A673 (cell line): Measurements from ENCODE around the gene FAM13A. TPM values are rescaled to one million over a fixed set of nuclear protein-coding genes. Genes with fewer than 3 reads are reported as not detected.

ENCODE experiments used
- BruUV-seq: library from RNA; stranded (reverse); fragments of 400-500 nt; replicated peaks from 2 replicates; lab custom pipeline; 2021; lab: Mats Ljungman, UMichigan
- CTCF ChIA-PET: fragments of 300-600 bp; sonication (Branson Sonifier 250); formaldehyde crosslinking; loops from one replicate; lab custom pipeline; 2022; ENCODE audit warnings: antibody characterized with exemption; lab: Charles Lee
- POLR2A ChIA-PET: fragments of 300-600 bp; sonication (Branson Sonifier 250); formaldehyde crosslinking; loops from one replicate; lab custom pipeline; 2022; ENCODE audit warnings: antibody characterized with exemption; ENCODE audit not compliant: low non-redundant PET; lab: Charles Lee
- DNase-seq: peaks from one replicate; pipeline ENCODE4 v3.0.0-alpha.2; 2015; ENCODE audit warnings: low spot score
- H3K27ac ChIP-seq: fragments of 200-600 bp; sonication (generic); 2 replicates; pipeline ENCODE4 v1.5.1; 2016; ENCODE audit warnings: mixed run types, low read depth, mild to moderate bottlenecking, mixed read lengths, antibody characterized with exemption, low read length; ENCODE audit not compliant: poor library complexity, severe bottlenecking
- H3K27me3 ChIP-seq: fragments of 200-600 bp; sonication (generic); replicated peaks from 2 replicates; pipeline ENCODE4 v1.6.1; 2017; ENCODE audit warnings: mixed run types, low read depth, mild to moderate bottlenecking, mixed read lengths, antibody characterized with exemption, low read length; ENCODE audit not compliant: insufficient read depth, poor library complexity
- H3K36me3 ChIP-seq: fragments of 200-600 bp; sonication (generic); 2 replicates; pipeline ENCODE4 v1.6.1; 2016; ENCODE audit warnings: mixed run types, mild to moderate bottlenecking, mixed read lengths, antibody characterized with exemption, low read length; ENCODE audit not compliant: insufficient read depth, poor library complexity, severe bottlenecking
- H3K4me1 ChIP-seq: fragments of 200-600 bp; sonication (generic); 2 replicates; pipeline ENCODE4 v1.6.1; 2017; ENCODE audit warnings: mixed run types, mild to moderate bottlenecking, mixed read lengths, antibody characterized with exemption, low read length; ENCODE audit not compliant: insufficient read depth, poor library complexity, severe bottlenecking
- H3K4me3 ChIP-seq: fragments of 200-600 bp; sonication (generic); 2 replicates; pipeline ENCODE4 v1.5.1; 2016; ENCODE audit warnings: low read depth, mixed run types, mild to moderate bottlenecking, mixed read lengths, low read length; ENCODE audit not compliant: poor library complexity, severe bottlenecking
- H3K9me3 ChIP-seq: fragments of 200-600 bp; sonication (generic); 2 replicates; pipeline ENCODE4 v1.6.1; 2016; ENCODE audit warnings: mixed run types, low read depth, mild to moderate bottlenecking, mixed read lengths, antibody characterized with exemption, low read length; ENCODE audit not compliant: poor library complexity, severe bottlenecking
- CTCF ChIP-seq: fragments of 300-800, 200-600 bp; sonication (generic); conservative IDR thresholded peaks from 2 replicates; pipeline ENCODE4 v1.5.1; 2017; ENCODE audit warnings: low read depth, mild to moderate bottlenecking, antibody characterized with exemption, low read length, moderate library complexity, mixed read lengths
- EZH2 ChIP-seq: fragments of 200-600 bp; sonication (generic); IDR thresholded peaks from 2 replicates; pipeline ENCODE4 v1.6.1; 2017; ENCODE audit warnings: borderline replicate concordance, low read depth, mild to moderate bottlenecking, mixed read lengths, antibody characterized with exemption, low read length; ENCODE audit not compliant: poor library complexity, severe bottlenecking
- intact Hi-C: fragments of 100-400 bp; cut with micrococcal nuclease; formaldehyde crosslinking; loops from one replicate; pipeline ENCODE4 v1.10.0; 2022; ENCODE audit not compliant: unreplicated experiment
- total RNA-seq: library from RNA; stranded (reverse); gene quantifications from 2 replicates; pipeline ENCODE4 v1.2.3, GENCODE V29; 2021

The FAM13A gene
- total RNA-seq, 1 experiment from 2014 or later, result 15.5 TPM

GRCh38 chr4:88731381-88731780 is 325.6 kb downstream of the FAM13A start:
- intact Hi-C loops, result no loop called here
- H3K4me3 ChIP-seq, result no peak overlapping the region
- TF ChIP-seq CTCF (no peak), EZH2 (no peak)
- peak; percentile 79 for DNase-seq
- no peak overlapping the region for H3K27ac ChIP-seq
- BruUV-seq, result no TSS peak
- H3K9me3 ChIP-seq, result no peaks in the 10 kb centered on the region
- H3K4me1 ChIP-seq, result peaks cover 22% of the 10 kb centered on the region
- H3K36me3 ChIP-seq, result no peaks in the 10 kb centered on the region
- ChIA-PET CTCF (no interaction called here), POLR2A (no interaction called here)
- no peaks in the 10 kb centered on the region for H3K27me3 ChIP-seq

- no peak overlapping the region for H3K4me3 ChIP-seq
- no peak for DNase-seq
- no peak overlapping the region for H3K27ac ChIP-seq
- intact Hi-C loops, result no loop called here
- BruUV-seq, result no TSS peak
- no peaks in the 10 kb centered on the region for H3K36me3 ChIP-seq
- ChIA-PET CTCF (no interaction called here), POLR2A (no interaction called here)
- TF ChIP-seq CTCF (no peak), EZH2 (no peak)
- H3K27me3 ChIP-seq, result no peaks in the 10 kb centered on the region
- no peaks in the 10 kb centered on the region for H3K9me3 ChIP-seq
- peaks cover 22% of the 10 kb centered on the region for H3K4me1 ChIP-seq
Observed at GRCh38 chr4:88730811-88731210, 326.2 kb downstream of the FAM13A start.

- TF ChIP-seq EZH2 (no peak), CTCF (no peak)
- peaks cover 22% of the 10 kb centered on the region for H3K4me1 ChIP-seq
- no peak overlapping the region for H3K4me3 ChIP-seq
- CTCF ChIA-PET, result no interaction called here
- POLR2A ChIA-PET, result no interaction called here
- no peak overlapping the region for H3K27ac ChIP-seq
- no peak for DNase-seq
- intact Hi-C loops, result no loop called here
- no peaks in the 10 kb centered on the region for H3K27me3 ChIP-seq
- no peaks in the 10 kb centered on the region for H3K9me3 ChIP-seq
- H3K36me3 ChIP-seq, result no peaks in the 10 kb centered on the region
- BruUV-seq, result no TSS peak
Observed at GRCh38 chr4:88729146-88729760, 327.7 kb downstream of the FAM13A start.
